GM12878 (cell line): Measurements from ENCODE around the gene MSLN. TPM values are rescaled to one million over a fixed set of nuclear protein-coding genes. Genes with fewer than 3 reads are reported as not detected.

Source experiments
- ATAC-seq: fragments of 200-7000 bp; cut with Tn5 transposase; 3 replicates; pipeline ENCODE4 v1.9.1; 2020; ENCODE audit warnings: mild to moderate bottlenecking, moderate library complexity
- BruUV-seq: library from RNA; stranded (reverse); fragments of 400-500 nt; replicated peaks from 2 replicates; lab custom pipeline; 2021; lab: Mats Ljungman, UMichigan
- CTCF ChIA-PET: fragments of 300-600 bp; sonication (Branson Sonifier 250); formaldehyde crosslinking; extraction: SDS; loops from one replicate; lab custom pipeline; 2021; ENCODE audit warnings: inconsistent platforms; lab: Yijun Ruan, JAX
- POLR2A ChIA-PET: fragments of 350-600 bp; formaldehyde crosslinking; extraction: SDS; loops from one replicate; lab custom pipeline; 2021; ENCODE audit warnings: inconsistent platforms; lab: Charles Lee
- RAD21 ChIA-PET: fragments of 300-600 bp; sonication (Branson Sonifier 250); formaldehyde crosslinking; loops from one replicate; lab custom pipeline; 2023; ENCODE audit warnings: antibody characterized with exemption; ENCODE audit not compliant: unreplicated experiment; lab: Charles Lee
- SMC1A ChIA-PET: fragments of 300-600 bp; sonication (Branson Sonifier 250); formaldehyde crosslinking; loops from one replicate; lab custom pipeline; 2023; ENCODE audit not compliant: unreplicated experiment, uncharacterized antibody; lab: Charles Lee
- DNase-seq: peaks from one replicate; pipeline ENCODE4 v3.0.0-alpha.2; 2011; ENCODE audit warnings: low read depth, low spot score
- FAIRE-seq: peaks from 3 replicates; lab custom pipeline; 2011; peaks lifted over from hg19 to GRCh38; lab: Jason Lieb, UNC
- H2AFZ ChIP-seq: 2 replicates; pipeline ENCODE4 v1.6.0; 2011; ENCODE audit warnings: low read depth, low read length, control low read depth; ENCODE audit not compliant: control insufficient read depth
- H3K27ac ChIP-seq: 2 replicates; pipeline ENCODE4 v1.5.1; 2011; ENCODE audit warnings: control low read depth; ENCODE audit not compliant: control insufficient read depth, insufficient read depth
- H3K27me3 ChIP-seq, 2 experiments: replicated peaks in 1 of 2; 2 replicates each; pipeline versions ENCODE4 v1.6.0 to v1.6.1; 2011; ENCODE audit warnings: low read length in 1 of 2; ENCODE audit not compliant: control insufficient read depth in 2 of 2, insufficient read depth in 2 of 2
- H3K36me3 ChIP-seq, 2 experiments: 2 replicates each; pipeline ENCODE4 v1.5.1; 2011; ENCODE audit warnings: low read length in 1 of 2; ENCODE audit not compliant: control insufficient read depth in 2 of 2, insufficient read depth in 2 of 2
- H3K4me1 ChIP-seq: 2 replicates; pipeline ENCODE4 v1.6.1; 2011; ENCODE audit warnings: mild to moderate bottlenecking, low read length, moderate library complexity, mixed read lengths; ENCODE audit not compliant: control insufficient read depth, insufficient read depth
- H3K4me2 ChIP-seq: 2 replicates; pipeline ENCODE4 v1.6.0; 2011; ENCODE audit warnings: control low read depth; ENCODE audit not compliant: control insufficient read depth, insufficient read depth
- H3K4me3 ChIP-seq: fragments of 200-600 bp; sonication (generic); 2 replicates; pipeline ENCODE4 v1.5.1; 2016
- H3K79me2 ChIP-seq: 2 replicates; pipeline ENCODE4 v1.6.0; 2011; ENCODE audit warnings: low read length; ENCODE audit not compliant: control insufficient read depth, insufficient read depth
- H3K9ac ChIP-seq: 2 replicates; pipeline ENCODE4 v1.8.0; 2011; ENCODE audit warnings: low read length, control low read depth, mixed read lengths; ENCODE audit not compliant: control insufficient read depth, insufficient read depth
- H3K9me3 ChIP-seq: replicated peaks from 3 replicates; pipeline ENCODE4 v1.5.1; 2011; ENCODE audit warnings: mild to moderate bottlenecking, low read length; ENCODE audit not compliant: control insufficient read depth, insufficient read depth
- H4K20me1 ChIP-seq: 2 replicates; pipeline ENCODE4 v1.6.0; 2011; ENCODE audit not compliant: control insufficient read depth, insufficient read depth
- CTCF ChIP-seq, 3 experiments: IDR thresholded peaks in 2 of 3; conservative IDR thresholded peaks in 1 of 3; 2 replicates each; pipeline ENCODE4 v1.5.1; 2011; ENCODE audit warnings: low read depth in 3 of 3, low read length in 3 of 3, mild to moderate bottlenecking in 3 of 3, control low read depth in 2 of 3, moderate library complexity in 2 of 3, inconsistent platforms in 1 of 3, mixed read lengths in 1 of 3; ENCODE audit not compliant: control insufficient read depth in 2 of 3, insufficient read depth in 1 of 3; ENCODE audit errors: extremely low read depth in 1 of 3
- PKNOX1 ChIP-seq: fragments of 450-650 bp; IDR thresholded peaks from 2 replicates; pipeline ENCODE4 v1.6.1; 2016; ENCODE audit warnings: mild to moderate bottlenecking
- SMC3 ChIP-seq: IDR thresholded peaks from 2 replicates; pipeline ENCODE4 v1.6.1; 2011; ENCODE audit warnings: low read length, improper control_type of control experiment, borderline replicate concordance
- ZBTB33 ChIP-seq: fragments of 450-650 bp; IDR thresholded peaks from 2 replicates; pipeline ENCODE4 v1.6.1; 2017; ENCODE audit warnings: mild to moderate bottlenecking
- WGBS: methylation state at CpG from one replicate; pipeline ENCODE4 v1.1.6; 2016; ENCODE audit warnings: low lambda C conversion rate; ENCODE audit not compliant: insufficient replicate concordance, insufficient coverage; ENCODE audit errors: missing lambda C conversion rate; 5-methylcytosine and 5-hydroxymethylcytosine counted together
- in situ Hi-C: fragments of 300-500 bp; cut with MboI; formaldehyde crosslinking; loops from 9 replicates; pipeline ENCODE4 v1.14.3; 2018; ENCODE audit warnings: mixed read lengths
- intact Hi-C: fragments of 100-400 bp; cut with micrococcal nuclease; formaldehyde crosslinking; loops from one replicate; pipeline ENCODE4 v1.14.2; 2022; ENCODE audit not compliant: unreplicated experiment
- polyA plus RNA-seq, 11 experiments: library from polyadenylated mRNA; depleted of rRNA in 4 of 11; unstranded in 6 of 11; stranded (reverse) in 5 of 11; fragments of >200 nt; fragmentation: Nextera tagmentation in 4 of 11; fragmentation: Illumina TruSeq in 1 of 11; extraction: Ambion mirVana in 4 of 11; extraction: Trizol in 1 of 11; gene quantifications; 1 replicate in 1 of 11; 2 replicates in 10 of 11; pipeline versions ENCODE4 v1.2.1 to v1.2.3, GENCODE V29; 2011 to 2016; ENCODE audit warnings: inconsistent platforms in 2 of 11, missing spikeins in 2 of 11, low read depth in 1 of 11
- total RNA-seq, 4 experiments: library from RNA; depleted of rRNA in 3 of 4; stranded (reverse); fragments of >200 nt in 3 of 4; fragmentation: Illumina TruSeq in 1 of 4; extraction: Trizol in 1 of 4; gene quantifications; 2 replicates each; pipeline versions ENCODE4 v1.2.1 to v1.2.3, GENCODE V29; 2013 to 2021

Gene MSLN
- total and polyA plus RNA-seq, 10 of the 15 experiments (the other 5 are each of a cell fraction or from before 2014, with no cell fraction given), result 0.08 TPM; not detected in 9

GRCh38 chr16:745739-746138 is 14.8 kb upstream of the MSLN start:
- Histone ChIP-seq H3K27me3 (no peaks in the 10 kb centered on the region), H3K27ac (no peak overlapping the region), H2AFZ (no peak overlapping the region), H3K9me3 (no peaks in the 10 kb centered on the region), H4K20me1 (no peaks in the 10 kb centered on the region), H3K9ac (no peak overlapping the region), H3K4me3 (no peak overlapping the region), H3K4me1 (no peaks in the 10 kb centered on the region; the same call in 1 of the 2 replicates), H3K36me3 (no peaks in the 10 kb centered on the region), H3K79me2 (no peaks in the 10 kb centered on the region), H3K4me2 (no peak overlapping the region)
- FAIRE-seq (no peak), DNase-seq (no peak), ATAC-seq (peak; percentile 66)
- TF ChIP-seq SMC3 (peak; percentile 13; the same call in 1 of the 2 replicates), CTCF (IDR thresholded peaks at IDR 0.05 in 2 of 3, conservative IDR thresholded peaks at IDR 0.05 in 1 of 3; ENCODE audit: control insufficient read depth in 2 of 3, extremely low read depth in 1 of 3, insufficient read depth in 1 of 3, low read depth in 3 of 3, low read length in 3 of 3) (peak; percentile 24 to 57 (median 34); a peak in 5 of 6 replicates), PKNOX1 (no peak), ZBTB33 (no peak)
- BruUV-seq, result no TSS peak
- SMC1A ChIA-PET, result no interaction called here
- in situ Hi-C loops, result no loop called here
- POLR2A ChIA-PET, result interaction anchor here (0.8 kb wide), 1 partner anchor 14 kb away, joined by 3 read pairs; no protein-coding TSS in a partner anchor
- 0% methylated on average over 14 of the region's 14 CpGs for WGBS
- intact Hi-C loops, result no loop called here
- CTCF ChIA-PET, result interaction anchor here (0.6 to 2.4 kb wide), 3 partner anchors 33 to 43 kb away, joined by 3 to 5 read pairs (median 4); partner anchors contain the start of genes CHTF18 and RPUSD1
- RAD21 ChIA-PET, result no interaction called here
